ENCODE measurements around the gene TTC7B.

DNA sequence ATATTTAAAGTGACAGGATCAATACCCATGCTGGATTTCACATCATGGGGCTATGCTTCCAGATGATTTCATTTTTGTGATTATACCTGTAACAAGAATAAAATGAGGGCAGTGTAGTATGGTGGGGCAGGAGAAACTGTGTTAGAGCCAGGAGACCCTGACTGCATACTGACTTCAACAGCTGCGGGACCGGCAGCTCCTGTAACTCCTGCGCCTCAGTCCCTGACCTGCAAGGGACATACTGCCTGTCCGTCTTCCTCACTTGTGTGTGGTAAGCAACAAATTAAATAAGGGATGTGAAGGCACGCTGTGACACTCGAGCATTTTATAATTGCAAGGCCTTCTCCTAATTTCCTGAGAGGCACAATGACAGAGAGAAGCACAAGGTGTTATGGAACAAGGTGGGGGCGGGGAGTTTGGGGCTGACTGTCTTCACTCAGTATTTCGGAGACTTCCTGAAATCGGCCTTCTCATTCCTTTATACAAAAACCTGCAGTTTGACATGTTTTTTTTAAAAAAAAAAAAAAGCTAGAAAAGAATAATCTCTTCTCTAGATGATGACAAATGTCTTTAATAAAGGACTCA, 164.2 kb downstream of the TTC7B start:
- TF ChIP-seq EZH2phosphoT487 (IDR thresholded peaks at IDR 0.05; ENCODE audit: borderline replicate concordance) (no peak), POLR2AphosphoS5 (IDR thresholded peaks at IDR 0.05; ENCODE audit: low read depth, low read length) (no peak), ZFX (IDR thresholded peaks at IDR 0.05) (no peak), POLR2A (IDR thresholded peaks at IDR 0.05; ENCODE audit: borderline replicate concordance, extremely low read depth, insufficient read depth, insufficient read length) (no peak), ZNF274 (IDR thresholded peaks at IDR 0.05; ENCODE audit: low read depth, low read length) (no peak), CEBPB (IDR thresholded peaks at IDR 0.05; ENCODE audit: low read depth) (no peak), EZH2 (IDR thresholded peaks at IDR 0.05) (no peak), TCF7L2 (IDR thresholded peaks at IDR 0.05; ENCODE audit: borderline replicate concordance, extremely low read depth, insufficient read depth, insufficient read length) (no peak), CBX3 (IDR thresholded peaks at IDR 0.05; ENCODE audit: low read depth) (no peak), RAD21 (IDR thresholded peaks at IDR 0.05; ENCODE audit: low read depth) (no peak)
- TF ChIP-seq, protein P1, sequence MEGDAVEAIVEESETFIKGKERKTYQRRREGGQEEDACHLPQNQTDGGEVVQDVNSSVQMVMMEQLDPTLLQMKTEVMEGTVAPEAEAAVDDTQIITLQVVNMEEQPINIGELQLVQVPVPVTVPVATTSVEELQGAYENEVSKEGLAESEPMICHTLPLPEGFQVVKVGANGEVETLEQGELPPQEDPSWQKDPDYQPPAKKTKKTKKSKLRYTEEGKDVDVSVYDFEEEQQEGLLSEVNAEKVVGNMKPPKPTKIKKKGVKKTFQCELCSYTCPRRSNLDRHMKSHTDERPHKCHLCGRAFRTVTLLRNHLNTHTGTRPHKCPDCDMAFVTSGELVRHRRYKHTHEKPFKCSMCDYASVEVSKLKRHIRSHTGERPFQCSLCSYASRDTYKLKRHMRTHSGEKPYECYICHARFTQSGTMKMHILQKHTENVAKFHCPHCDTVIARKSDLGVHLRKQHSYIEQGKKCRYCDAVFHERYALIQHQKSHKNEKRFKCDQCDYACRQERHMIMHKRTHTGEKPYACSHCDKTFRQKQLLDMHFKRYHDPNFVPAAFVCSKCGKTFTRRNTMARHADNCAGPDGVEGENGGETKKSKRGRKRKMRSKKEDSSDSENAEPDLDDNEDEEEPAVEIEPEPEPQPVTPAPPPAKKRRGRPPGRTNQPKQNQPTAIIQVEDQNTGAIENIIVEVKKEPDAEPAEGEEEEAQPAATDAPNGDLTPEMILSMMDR (IDR thresholded peaks at IDR 0.05 in 2 of 3, conservative IDR thresholded peaks at IDR 0.05 in 1 of 3; ENCODE audit: borderline replicate concordance in 1 of 3, insufficient read depth in 1 of 3, low read depth in 2 of 3, low read length in 2 of 3) = no peak
